Suprapubic skin (tissue), 3 donors: ENCODE results near the gene SUSD5.

ENCODE experiments used
- POLR2A ChIP-seq, 2 donors: fragments of 450-650 bp; IDR thresholded peaks; one replicate each; pipeline ENCODE4 v1.6.1; 2017; ENCODE audit warnings: antibody characterized with exemption in 2 of 2, mild to moderate bottlenecking in 2 of 2, moderate library complexity in 2 of 2
- TF ChIP-seq, protein P1 (sequence below), 2 donors: fragments of 200-600 bp in 1 of 2; fragments of 450-650 bp in 1 of 2; sonication (generic) in 1 of 2; IDR thresholded peaks; one replicate each; pipeline ENCODE4 v1.5.1; 2016 to 2019; ENCODE audit warnings: antibody characterized with exemption in 2 of 2, mild to moderate bottlenecking in 1 of 2, moderate library complexity in 1 of 2

GRCh38 chr3:33237439-33237838 is 18.8 kb upstream of the SUSD5 start:
- TF ChIP-seq, protein P1, sequence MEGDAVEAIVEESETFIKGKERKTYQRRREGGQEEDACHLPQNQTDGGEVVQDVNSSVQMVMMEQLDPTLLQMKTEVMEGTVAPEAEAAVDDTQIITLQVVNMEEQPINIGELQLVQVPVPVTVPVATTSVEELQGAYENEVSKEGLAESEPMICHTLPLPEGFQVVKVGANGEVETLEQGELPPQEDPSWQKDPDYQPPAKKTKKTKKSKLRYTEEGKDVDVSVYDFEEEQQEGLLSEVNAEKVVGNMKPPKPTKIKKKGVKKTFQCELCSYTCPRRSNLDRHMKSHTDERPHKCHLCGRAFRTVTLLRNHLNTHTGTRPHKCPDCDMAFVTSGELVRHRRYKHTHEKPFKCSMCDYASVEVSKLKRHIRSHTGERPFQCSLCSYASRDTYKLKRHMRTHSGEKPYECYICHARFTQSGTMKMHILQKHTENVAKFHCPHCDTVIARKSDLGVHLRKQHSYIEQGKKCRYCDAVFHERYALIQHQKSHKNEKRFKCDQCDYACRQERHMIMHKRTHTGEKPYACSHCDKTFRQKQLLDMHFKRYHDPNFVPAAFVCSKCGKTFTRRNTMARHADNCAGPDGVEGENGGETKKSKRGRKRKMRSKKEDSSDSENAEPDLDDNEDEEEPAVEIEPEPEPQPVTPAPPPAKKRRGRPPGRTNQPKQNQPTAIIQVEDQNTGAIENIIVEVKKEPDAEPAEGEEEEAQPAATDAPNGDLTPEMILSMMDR (IDR thresholded peaks at IDR 0.05) = no peak
- TF ChIP-seq POLR2A (IDR thresholded peaks at IDR 0.05) = no peak
